HG03039 (cell line): ENCODE measurements around the gene FTO.

Experiments
- ATAC-seq: cut with Tn5 transposase; IDR thresholded peaks from one replicate; pipeline ENCODE4 v1.9.1; 2021; ENCODE audit warnings: mild to moderate bottlenecking, moderate library complexity; ENCODE audit not compliant: unreplicated experiment

Gene FTO

DNA sequence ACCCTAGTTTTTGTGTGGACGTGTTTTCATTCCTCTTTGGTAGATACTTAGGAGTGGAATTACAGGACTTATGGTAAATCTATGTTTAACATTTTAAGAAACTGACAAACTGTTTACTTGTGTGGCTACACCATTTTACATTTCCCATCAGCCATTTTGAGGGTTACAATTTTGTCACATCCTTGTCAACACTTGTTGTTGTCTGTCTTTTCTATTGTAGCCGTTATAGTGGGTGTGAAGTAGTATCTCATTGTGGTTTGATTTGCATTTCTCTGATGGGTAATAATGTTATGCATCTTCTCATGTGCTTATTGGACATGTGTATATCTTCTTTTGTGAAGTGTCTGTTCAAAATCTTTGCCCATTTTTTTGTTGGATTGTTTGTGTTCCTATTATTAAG is 4.5 kb downstream of the FTO start:
- no peak for ATAC-seq

- no peak for ATAC-seq
These were observed 7.4 kb downstream of the FTO start for GRCh38 chr16:53711390-53711789.

- no peak for ATAC-seq
These were observed 8.1 kb downstream of the FTO start for GRCh38 chr16:53712065-53712464.

DNA sequence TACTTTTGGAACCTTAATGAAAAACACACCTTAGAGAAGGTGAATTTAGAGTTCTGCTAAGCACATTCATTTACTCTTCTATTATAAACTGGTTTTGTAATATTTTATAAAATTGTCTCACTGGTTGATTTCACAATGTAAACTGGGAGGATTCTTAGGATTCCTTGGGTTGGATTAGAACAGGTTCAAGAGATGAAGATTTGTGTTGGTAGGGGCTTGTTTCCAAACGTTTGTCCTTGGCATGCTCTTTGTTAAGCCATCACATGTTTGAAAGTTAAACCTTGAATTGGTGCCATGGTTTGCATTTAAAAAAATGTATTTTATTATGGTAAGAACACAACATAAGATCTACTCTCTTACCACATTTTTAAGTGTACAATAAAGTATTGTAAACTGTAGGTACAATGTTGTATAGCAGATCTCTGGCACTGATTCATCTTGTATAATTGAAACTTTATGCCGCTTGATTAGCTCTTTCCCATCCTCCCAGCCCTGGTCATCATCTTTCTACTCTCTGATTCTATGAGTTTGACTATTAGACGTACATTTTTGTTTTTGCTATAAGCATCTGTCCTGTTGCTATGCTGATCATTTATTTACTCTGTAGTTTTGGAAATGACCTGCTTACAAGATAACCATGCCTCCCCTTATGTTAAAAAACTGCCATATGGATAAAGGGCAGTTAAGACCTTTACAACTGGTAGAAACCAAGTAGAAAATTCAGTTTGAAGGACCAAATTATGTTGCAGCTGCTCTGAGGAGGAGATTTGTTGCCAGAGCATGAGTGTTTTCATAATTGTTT is 9.6 kb downstream of the FTO start:
- no peak for ATAC-seq

DNA sequence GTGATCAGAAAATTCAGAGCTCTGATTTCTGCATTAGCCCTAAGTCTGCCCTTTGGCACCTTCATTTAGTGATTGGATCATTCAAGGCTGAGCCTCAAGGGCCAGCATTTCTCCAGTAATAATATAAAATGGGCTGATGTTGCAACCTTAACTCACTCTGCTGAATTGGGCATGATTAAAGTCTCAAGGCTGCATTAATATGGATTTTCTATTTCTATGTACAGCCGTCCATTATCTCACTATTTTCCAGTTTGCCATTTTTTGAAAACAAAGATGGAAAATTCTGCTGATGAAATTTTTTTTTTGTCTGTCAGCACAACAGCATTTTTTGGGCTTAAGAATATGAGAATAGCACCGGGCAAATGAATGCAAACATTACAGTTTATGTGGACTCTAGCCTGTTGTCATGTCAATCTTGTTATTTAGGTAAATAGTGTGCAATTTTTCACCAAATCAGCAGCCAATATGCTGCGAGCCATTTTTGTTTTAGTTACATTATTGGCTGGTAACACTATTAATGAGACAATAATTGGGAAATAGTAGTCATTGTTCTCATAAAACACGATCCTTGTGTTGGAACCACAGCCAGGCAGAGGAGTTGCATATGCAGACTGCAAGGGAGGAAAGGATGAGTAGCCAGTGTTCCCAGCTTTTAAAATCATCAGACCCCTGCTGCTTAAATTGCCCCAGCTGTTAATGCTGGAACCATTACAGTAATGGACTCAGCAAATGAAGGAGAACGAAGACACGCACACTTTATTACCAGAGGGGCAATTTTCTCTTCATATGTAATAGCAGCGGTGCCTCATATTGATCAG is 10.5 kb downstream of the FTO start:
- ATAC-seq, result no peak

DNA sequence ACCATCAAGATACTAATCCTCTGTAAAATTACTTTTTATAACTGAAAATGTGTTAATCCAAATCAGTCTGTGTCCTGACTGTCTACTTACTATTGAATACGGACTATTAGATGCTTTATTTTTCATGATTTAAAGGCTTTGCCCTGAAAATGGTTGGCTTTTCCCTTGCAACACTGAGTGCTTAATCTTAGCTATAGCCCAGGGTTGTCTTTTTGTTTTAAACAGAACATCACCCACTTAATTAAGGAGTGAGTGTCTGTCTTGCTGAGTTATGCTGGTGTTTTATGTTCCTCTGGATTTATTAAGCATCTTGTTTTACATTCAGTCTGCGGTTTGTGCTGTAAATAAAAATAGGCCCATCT is 11.0 kb downstream of the FTO start:
- ATAC-seq, result no peak

GRCh38 chr16:53717577-53717976 is 13.6 kb downstream of the FTO start:
- ATAC-seq, result no peak

GRCh38 chr16:53721017-53721416 is 17.1 kb downstream of the FTO start:
- no peak for ATAC-seq

- no peak for ATAC-seq
These were observed 22.7 kb downstream of the FTO start for GRCh38 chr16:53726625-53727024.

DNA sequence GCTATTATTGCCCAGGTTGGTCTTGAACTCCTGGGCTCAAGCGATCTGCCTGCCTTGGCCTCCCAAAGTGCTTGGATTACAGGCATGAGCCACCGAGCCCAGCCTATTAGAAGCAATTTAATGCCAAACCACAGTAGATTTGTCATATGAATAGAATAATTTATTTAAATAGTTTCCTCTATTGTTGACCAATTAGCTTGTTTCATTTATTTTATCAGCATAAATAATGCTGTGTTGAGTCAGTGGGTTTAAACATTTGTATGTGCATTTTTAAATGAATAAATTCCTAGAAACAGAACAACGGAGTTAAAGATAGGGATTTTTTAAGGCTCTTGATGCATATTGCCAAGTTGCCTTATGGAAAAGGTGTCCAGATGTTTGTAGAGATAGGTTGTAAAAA is 26.7 kb downstream of the FTO start:
- ATAC-seq, result no peak

- ATAC-seq, result no peak
These were observed 28.5 kb downstream of the FTO start for GRCh38 chr16:53732296-53732929.

DNA sequence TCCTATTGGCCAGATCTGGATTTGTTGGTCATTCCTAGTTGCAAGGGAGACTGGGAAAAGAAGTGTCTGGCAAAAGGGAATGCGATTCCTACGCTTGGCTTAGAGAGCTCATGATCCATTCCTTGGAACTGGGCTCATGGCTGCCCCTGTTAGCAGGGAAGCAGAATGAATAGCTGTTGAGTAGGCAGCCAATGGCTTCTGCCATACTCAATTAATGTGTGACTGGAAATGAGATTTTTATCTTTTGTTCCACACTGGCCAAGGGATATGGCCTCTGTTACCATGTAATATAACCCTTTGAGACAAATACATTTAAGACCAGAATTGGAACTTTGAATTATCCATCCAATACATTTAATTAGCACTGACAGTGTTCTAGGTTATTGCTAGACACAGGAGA is 31.0 kb downstream of the FTO start:
- ATAC-seq, result no peak

DNA sequence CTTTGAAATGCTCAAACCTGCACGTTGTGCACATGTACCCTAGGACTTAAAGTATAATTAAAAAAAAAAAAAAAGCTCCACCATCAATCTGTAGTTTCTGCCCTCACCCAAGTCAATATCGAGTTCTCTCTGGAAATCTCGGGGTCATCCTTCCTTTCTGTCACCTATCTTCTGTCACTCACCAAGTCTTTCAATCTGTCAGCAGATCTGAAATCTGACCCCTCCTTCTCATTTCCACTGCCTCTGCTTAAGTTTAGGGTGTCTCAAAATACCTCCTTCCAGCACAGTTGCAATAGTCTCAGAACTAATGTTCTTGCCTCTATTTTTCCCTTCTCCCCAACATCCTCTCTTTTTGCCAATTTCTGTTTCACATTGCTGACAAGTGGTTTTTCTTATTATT is 32.3 kb downstream of the FTO start:
- no peak for ATAC-seq

DNA sequence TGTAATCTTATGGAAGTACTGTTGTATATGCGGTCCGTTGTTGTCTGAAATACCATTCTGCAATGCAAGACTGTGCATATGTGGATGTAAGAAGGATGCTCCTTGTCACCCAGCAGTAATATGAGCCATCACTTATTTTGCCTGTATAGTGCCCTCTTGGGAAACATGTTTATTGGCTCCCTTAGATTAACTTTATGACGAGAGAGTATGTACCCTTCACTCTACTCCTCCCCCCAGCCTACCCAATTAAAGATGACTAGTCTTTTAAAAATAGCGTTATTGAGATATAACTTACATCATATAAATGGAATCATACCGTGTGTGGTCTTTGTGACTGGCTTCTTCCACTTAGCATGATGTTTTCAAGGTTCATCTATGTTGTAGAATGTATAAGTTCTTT is 33.6 kb downstream of the FTO start:
- ATAC-seq, result no peak

DNA sequence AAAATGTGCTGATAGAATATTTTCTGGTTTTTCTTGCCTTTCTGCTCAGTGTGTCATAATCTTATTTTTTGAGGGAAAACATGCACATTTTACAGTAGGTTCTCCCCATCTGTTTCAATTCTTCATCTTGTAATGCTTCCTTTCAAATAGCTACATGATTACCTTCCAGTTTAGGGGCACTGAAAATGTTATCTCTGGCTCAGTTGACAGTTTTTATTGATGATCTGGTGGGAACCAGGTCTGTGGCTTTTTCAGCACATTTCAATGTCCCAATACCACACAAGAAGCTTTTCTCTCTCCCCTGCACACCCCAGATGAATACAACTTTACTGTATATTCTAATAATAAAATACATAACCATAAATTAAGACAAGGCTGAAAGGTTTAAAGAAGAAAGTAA is 36.5 kb downstream of the FTO start:
- ATAC-seq, result no peak

- ATAC-seq, result no peak
These were observed 37.1 kb downstream of the FTO start for GRCh38 chr16:53740933-53741531.

DNA sequence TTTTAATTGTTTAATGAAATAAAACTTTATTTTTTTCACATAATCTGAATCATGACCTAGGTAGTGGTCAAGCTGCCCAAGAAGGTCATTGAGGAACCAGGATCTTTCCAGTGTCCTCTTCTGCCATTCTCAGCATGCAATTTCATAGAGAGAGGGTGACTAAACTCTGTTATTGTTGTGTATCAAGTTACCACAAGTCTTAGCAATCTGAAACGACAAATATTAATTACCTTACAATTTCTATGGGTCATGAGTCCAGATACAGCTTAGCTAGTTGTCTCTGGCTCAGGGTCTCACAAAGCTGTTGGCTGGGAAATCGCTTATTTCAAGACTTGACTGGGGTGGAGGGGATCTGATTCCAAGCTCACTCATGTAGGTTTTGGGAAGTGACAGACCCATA is 37.6 kb downstream of the FTO start:
- no peak for ATAC-seq

- no peak for ATAC-seq
These were observed 39.2 kb downstream of the FTO start for GRCh38 chr16:53743149-53743566.

DNA sequence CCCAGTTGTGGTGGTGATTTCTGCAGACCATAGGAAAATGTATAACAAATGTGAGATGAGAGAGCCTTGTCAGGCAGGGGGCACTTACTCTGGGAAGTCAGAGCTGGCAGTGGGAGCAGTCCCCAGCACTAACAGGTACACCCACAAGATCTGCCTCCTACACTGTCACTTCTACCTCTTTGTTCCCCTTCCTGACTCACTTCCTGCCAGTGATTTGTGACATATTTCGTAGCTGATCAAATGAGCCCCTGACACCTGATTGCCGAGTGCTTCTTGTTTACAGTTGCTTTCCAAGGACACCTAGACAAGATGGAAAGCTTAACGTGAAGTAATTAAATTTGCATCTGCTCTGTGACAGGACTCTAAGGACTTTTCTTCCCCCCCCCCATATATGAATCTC is 40.5 kb downstream of the FTO start:
- ATAC-seq, result no peak

DNA sequence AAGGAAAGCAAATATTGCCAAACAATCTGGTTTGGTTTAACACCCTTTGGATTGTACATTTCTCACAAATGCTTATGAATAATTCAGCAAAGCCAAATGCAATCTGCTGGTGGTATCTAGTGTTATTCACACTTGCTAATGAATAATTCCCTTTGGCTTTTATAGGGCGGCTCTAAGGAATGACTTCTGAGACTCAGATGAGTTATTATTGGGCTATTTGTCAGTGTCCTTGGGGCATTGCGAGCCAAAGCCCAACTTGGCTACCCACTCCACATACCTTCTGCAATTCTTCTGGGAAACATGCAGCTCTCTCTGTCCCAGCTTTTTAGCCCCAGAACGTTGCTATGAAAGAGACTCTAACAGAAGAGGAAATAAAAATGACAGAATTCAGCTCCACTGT is 41.1 kb downstream of the FTO start:
- no peak for ATAC-seq

DNA sequence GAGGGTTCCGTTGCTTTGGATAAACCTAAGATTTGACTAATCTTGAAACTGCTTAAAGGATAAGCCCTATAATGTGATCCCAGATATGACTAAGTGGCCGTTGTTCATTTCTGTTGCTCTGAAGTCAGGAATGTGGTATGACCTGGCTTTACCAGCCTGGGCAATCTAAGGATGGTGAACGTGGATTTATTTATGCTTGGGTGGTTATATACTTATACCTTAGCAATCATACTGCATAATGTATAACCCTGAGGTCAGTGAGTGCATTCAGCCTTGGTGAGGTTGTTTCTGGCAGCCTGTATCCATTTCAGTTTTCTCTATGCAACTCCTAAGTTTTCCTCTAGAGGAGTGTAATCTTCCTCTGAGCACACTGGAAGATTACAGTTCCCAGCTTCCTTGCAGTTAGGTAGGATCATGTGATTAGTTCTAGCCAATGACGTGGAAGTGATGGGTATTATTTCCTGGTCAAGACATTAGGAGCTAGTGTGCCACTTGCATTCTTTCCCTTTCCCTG is 41.9 kb downstream of the FTO start:
- ATAC-seq, result no peak
